Esophagus squamous epithelium (tissue), 5 donors: ENCODE results near the gene STAMBPL1. TPM values are rescaled to one million over a fixed set of nuclear protein-coding genes. Genes with fewer than 3 reads are reported as not detected.

ENCODE experiments used
- DNase-seq: peaks from one replicate; lab custom pipeline; 2025; lab: John Stamatoyannopoulos, UW
- H3K27ac ChIP-seq, 4 donors: fragments of 200-600 bp; sonication (generic); one replicate each; pipeline ENCODE4 v1.5.1; 2016 to 2019; ENCODE audit warnings: mild to moderate bottlenecking in 1 of 4
- H3K27me3 ChIP-seq, 4 donors: fragments of 200-600 bp; sonication (generic); 1 replicate in 3 of 4; 2 replicates in 1 of 4; pipeline versions ENCODE4 v1.5.1 to v1.6.0; 2017 to 2021; ENCODE audit warnings: antibody characterized with exemption in 1 of 4
- H3K36me3 ChIP-seq, 3 donors: fragments of 200-600 bp; sonication (generic); one replicate each; pipeline ENCODE4 v1.5.1; 2016 to 2019
- H3K4me1 ChIP-seq, 3 donors: fragments of 200-600 bp; sonication (generic); one replicate each; pipeline ENCODE4 v1.5.1; 2017 to 2019
- H3K4me3 ChIP-seq, 4 donors: fragments of 200-600 bp; sonication (generic); 1 replicate in 3 of 4; 2 replicates in 1 of 4; pipeline ENCODE4 v1.5.1; 2016 to 2019; ENCODE audit warnings: mild to moderate bottlenecking in 2 of 4, moderate library complexity in 1 of 4
- H3K9me3 ChIP-seq, 3 donors: fragments of 200-600 bp; sonication (generic); one replicate each; pipeline ENCODE4 v1.5.1; 2016 to 2019
- CTCF ChIP-seq, 6 experiments: fragments of 450-650 bp in 4 of 6; fragments of 200-600 bp in 2 of 6; sonication (generic) in 2 of 6; IDR thresholded peaks; one replicate each; pipeline ENCODE4 v1.5.1; 2016 to 2019; ENCODE audit warnings: antibody characterized with exemption in 6 of 6, mild to moderate bottlenecking in 4 of 6, moderate library complexity in 4 of 6
- POLR2A ChIP-seq, 4 donors: fragments of 450-650 bp; IDR thresholded peaks; one replicate each; pipeline ENCODE4 v1.6.1; 2017; ENCODE audit warnings: antibody characterized with exemption in 4 of 4, mild to moderate bottlenecking in 4 of 4, moderate library complexity in 3 of 4
- whole genome bisulfite sequencing, 2 donors: methylation state at CpG; one replicate each; pipeline ENCODE4 v1.1.5; 2018; 5-methylcytosine and 5-hydroxymethylcytosine counted together
- intact Hi-C: fragments of 100-400 bp; cut with DNase I; formaldehyde crosslinking; loops from one replicate; pipeline ENCODE4 v1.15.0; 2022
- total RNA-seq, 4 donors: library from RNA; depleted of rRNA; stranded (reverse); fragments of >200 nt; gene quantifications; one replicate each; pipeline ENCODE4 v1.1.0, GENCODE V29; 2016
- donor health status: DM: yes; HTN: yes; CAD: no.

STAMBPL1 gene
- total RNA-seq, 4 donors from 2014 or later = 3.5 to 21.0 (median 7.6) TPM

- H3K27me3 ChIP-seq = no peaks in the 10 kb centered on the region
Measured at GRCh38 chr10:88946965-88947590, 67.0 kb downstream of the STAMBPL1 start.

GRCh38 chr10:88949051-88949450 lies 69.0 kb downstream of the STAMBPL1 start:
- peaks cover 0 to 7% (median 0%) of the 10 kb centered on the region in 3 donors for H3K36me3 ChIP-seq
- H3K9me3 ChIP-seq = no peaks in the 10 kb centered on the region
- intact Hi-C loops = no loop called here
- H3K4me1 ChIP-seq = peaks cover 0 to 44% (median 7%) of the 10 kb centered on the region in 3 donors
- DNase-seq = no peak
- peak overlapping the region; percentile 16 to 89 (median 80) for H3K27ac ChIP-seq
- H3K27me3 ChIP-seq = no peaks in the 10 kb centered on the region
- TF ChIP-seq CTCF (IDR thresholded peaks at IDR 0.05) = no peak
- no peak for TF ChIP-seq POLR2A (IDR thresholded peaks at IDR 0.05)
- WGBS, 2 donors = 75 to 95% methylated on average over 2 of the region's 2 CpGs
- peak overlapping the region; percentile 9 to 60 (median 41) for H3K4me3 ChIP-seq

More at GRCh38 chr10:88946965-88947590, 67.0 kb downstream of the STAMBPL1 start:
- Histone ChIP-seq H3K36me3 (peaks cover 0 to 26% (median 0%) of the 10 kb centered on the region in 3 donors), H3K4me3 (peak overlapping the region in 3 of 4 donors; percentile 41 to 60 (median 41)), H3K4me1 (peaks cover 0 to 50% (median 7%) of the 10 kb centered on the region in 3 donors), H3K27ac (peak overlapping the region in 3 of 4 donors; percentile 11 to 86 (median 41)), H3K9me3 (no peaks in the 10 kb centered on the region)
- 81 to 100% methylated on average over 4 to 5 of the region's 6 CpGs for WGBS, 2 donors
- DNase-seq = no peak
- intact Hi-C loops = no loop called here
- TF ChIP-seq CTCF (IDR thresholded peaks at IDR 0.05) (no peak), POLR2A (IDR thresholded peaks at IDR 0.05) (no peak)

GRCh38 chr10:88949912-88950837 lies 70.1 kb downstream of the STAMBPL1 start:
- TF ChIP-seq POLR2A (IDR thresholded peaks at IDR 0.05) (no peak), CTCF (IDR thresholded peaks at IDR 0.05) (no peak)
- no peaks in the 10 kb centered on the region for H3K27me3 ChIP-seq
- peak overlapping the region; percentile 76 to 90 (median 88) for H3K27ac ChIP-seq
- peak overlapping the region; percentile 13 to 60 (median 41) for H3K4me3 ChIP-seq
- no peaks in the 10 kb centered on the region for H3K36me3 ChIP-seq
- 60 to 61% methylated on average over 3 of the region's 3 CpGs for WGBS, 2 donors
- H3K9me3 ChIP-seq = no peaks in the 10 kb centered on the region
- intact Hi-C loops = no loop called here
- no peak for DNase-seq
- peaks cover 0 to 34% (median 7%) of the 10 kb centered on the region in 3 donors for H3K4me1 ChIP-seq

GRCh38 chr10:88952647-88953111 lies 72.6 kb downstream of the STAMBPL1 start, which contains the start of gene ACTA2:
Gene ACTA2 (minus strand): TSS chr10:88952773. CDS start chr10:88948930, 3,843 bp downstream.
- WGBS, 2 donors = 39 to 79% methylated on average over 4 of the region's 8 CpGs
- TF ChIP-seq POLR2A (IDR thresholded peaks at IDR 0.05) (peak in 2 of 4 donors; percentile 63 to 93), CTCF (IDR thresholded peaks at IDR 0.05) (no peak)
- H3K4me3 ChIP-seq = peak within 1 kb of the TSS; percentile 13 to 60 (median 41)
- intact Hi-C loops = no loop called here
- DNase-seq = no peak
- H3K4me1 ChIP-seq = peaks cover 0 to 25% (median 7%) of the 10 kb centered on the region in 3 donors
- no peaks in the 10 kb centered on the region for H3K9me3 ChIP-seq
- peak within 1 kb of the TSS; percentile 76 to 90 (median 88) for H3K27ac ChIP-seq
- H3K36me3 ChIP-seq = no peaks in the 10 kb centered on the region
- H3K27me3 ChIP-seq = no peaks in the 10 kb centered on the region
